ENCODE results near the gene TBX2. TPM values are rescaled to one million over a fixed set of nuclear protein-coding genes. Genes with fewer than 3 reads are reported as not detected.
A peak's percentile ranks its signal among the peaks of the same experiment; 100 is the strongest.

TBX2 gene
- total and polyA plus RNA-seq, 9 of the 15 experiments (the other 6 are each of a cell fraction or from before 2014, with no cell fraction given) = 0.18 TPM; not detected in 8

GRCh38 chr17:61429274-61429673 is 29.6 kb downstream of the TBX2 start:
- POLR2A ChIA-PET = interaction anchor here (1.3 kb wide), 1 partner anchor 13 kb away, joined by 3 read pairs; no protein-coding TSS in a partner anchor

More at GRCh38 chr17:61429274-61429673, 29.6 kb downstream of the TBX2 start:
- Histone ChIP-seq H3K4me2 (ENCODE audit: insufficient read depth, low read length) (no peak overlapping the region), H3K4me1 (replicated peaks in 1 of 2; ENCODE audit: control insufficient read depth in 2 of 2, insufficient read depth in 2 of 2, low read length in 2 of 2) (no peaks in the 10 kb centered on the region), H3K27ac (ENCODE audit: extremely low read depth, low read depth, low read length) (no peak overlapping the region), H3K9me1 (ENCODE audit: control insufficient read depth, insufficient read depth, low read length) (no peaks in the 10 kb centered on the region), H4K20me1 (replicated peaks; ENCODE audit: control insufficient read depth, insufficient read depth, low read length) (no peaks in the 10 kb centered on the region), H3K79me2 (ENCODE audit: control insufficient read depth, insufficient read depth, low read length) (no peaks in the 10 kb centered on the region), H3K9me3 (replicated peaks; ENCODE audit: control insufficient read depth, insufficient read depth, low read depth, low read length) (no peaks in the 10 kb centered on the region), H3K36me3 (ENCODE audit: control insufficient read depth, insufficient read depth, low read length) (no peaks in the 10 kb centered on the region), H2AFZ (ENCODE audit: low read depth, low read length) (no peak overlapping the region), H3K4me3 (no peak overlapping the region), H3K9ac (ENCODE audit: insufficient read depth in 1 of 2, low read depth in 2 of 2, low read length in 2 of 2) (no peak overlapping the region), H3K27me3 (ENCODE audit: control insufficient read depth in 2 of 2, insufficient read depth in 2 of 2, low read length in 2 of 2) (peaks cover 2 to 5% of the 10 kb centered on the region in 2 experiments; a peak in 1 of 5 replicates)
- no peak for FAIRE-seq
- CTCF ChIA-PET (ENCODE audit: low intra/inter-chr PET ratio) = no interaction called here
- in situ Hi-C loops (cut with MboI) = loop anchor here (10.0 to 25.0 kb wide), 2 partner anchors 416 to 683 kb away; no protein-coding TSS in a partner anchor
- no TSS peak for BruUV-seq (replicated peaks)
- TF ChIP-seq MLLT1 (IDR thresholded peaks at IDR 0.05) = no peak
- no peak for TF ChIP-seq ZNF584 (CRISPR knock-in tag; IDR thresholded peaks at IDR 0.05; ENCODE audit: low read depth)
- TF ChIP-seq NFYB (IDR thresholded peaks at IDR 0.05; ENCODE audit: extremely low read depth, insufficient read length) = no peak
- TF ChIP-seq ZBTB11 (CRISPR knock-in tag; IDR thresholded peaks at IDR 0.05) = peak in 1 of 3 experiments; percentile 94; a peak in 2 of 6 replicates
- no peak for TF ChIP-seq FOXA3 (CRISPR knock-in tag; conservative IDR thresholded peaks at IDR 0.05 in 1 of 2, IDR thresholded peaks at IDR 0.05 in 1 of 2)
- 0% methylated on average over 1 of the region's 1 CpG for WGBS (ENCODE audit: insufficient coverage, low coverage, missing lambda C conversion rate)
- intact Hi-C loops (cut with micrococcal nuclease) = no loop called here
- no peak for DNase-seq (ENCODE audit: extremely low read depth in 1 of 4, low spot score in 3 of 4)
- no peak for ATAC-seq
